ENCODE data around the gene EIF3B.
"Not testable (repeated sequence)": the region's sequence is repeated elsewhere in the genome, so short reads cannot be mapped to it uniquely, and the experiment has no call there.

The EIF3B gene

GRCh38 chr7:2330493-2330892 lies 24.1 kb upstream of the EIF3B start:
- ATAC-seq (ENCODE audit: low read depth) (no peak), DNase-seq (ENCODE audit: low spot score) (no peak)
- Histone ChIP-seq H3K4me3 (ENCODE audit: severe bottlenecking) (no peak overlapping the region), H3K27ac (ENCODE audit: poor library complexity, severe bottlenecking) (no peak overlapping the region), H3K9me3 (ENCODE audit: severe bottlenecking) (no peaks in the 10 kb centered on the region), H3K4me1 (ENCODE audit: insufficient read depth, poor library complexity, severe bottlenecking) (no peaks in the 10 kb centered on the region), H3K27me3 (ENCODE audit: insufficient read depth, poor library complexity, severe bottlenecking) (no peaks in the 10 kb centered on the region), H3K36me3 (ENCODE audit: low read depth) (no peaks in the 10 kb centered on the region)
- TF ChIP-seq CTCF (IDR thresholded peaks at IDR 0.05; ENCODE audit: poor library complexity, severe bottlenecking), result no peak

GRCh38 chr7:2331707-2332106 lies 22.9 kb upstream of the EIF3B start:
- Histone ChIP-seq H3K27me3 (ENCODE audit: insufficient read depth, poor library complexity, severe bottlenecking) (no peaks in the 10 kb centered on the region), H3K36me3 (ENCODE audit: low read depth) (no peaks in the 10 kb centered on the region), H3K4me3 (ENCODE audit: severe bottlenecking) (no peak overlapping the region), H3K4me1 (ENCODE audit: insufficient read depth, poor library complexity, severe bottlenecking) (no peaks in the 10 kb centered on the region), H3K27ac (ENCODE audit: poor library complexity, severe bottlenecking) (no peak overlapping the region), H3K9me3 (ENCODE audit: severe bottlenecking) (no peaks in the 10 kb centered on the region)
- no peak for TF ChIP-seq CTCF (IDR thresholded peaks at IDR 0.05; ENCODE audit: poor library complexity, severe bottlenecking)
- no peak for DNase-seq (ENCODE audit: low spot score)
- no peak for ATAC-seq (ENCODE audit: low read depth)

- DNase-seq (ENCODE audit: low spot score); H3K4me3 ChIP-seq (ENCODE audit: severe bottlenecking); H3K27ac ChIP-seq (ENCODE audit: poor library complexity, severe bottlenecking); H3K36me3 ChIP-seq (ENCODE audit: low read depth); ATAC-seq (ENCODE audit: low read depth); H3K9me3 ChIP-seq (ENCODE audit: severe bottlenecking); H3K27me3 ChIP-seq (ENCODE audit: insufficient read depth, poor library complexity, severe bottlenecking); H3K4me1 ChIP-seq (ENCODE audit: insufficient read depth, poor library complexity, severe bottlenecking): not testable (repeated sequence)
Observed at GRCh38 chr7:2332606-2333231, 21.9 kb upstream of the EIF3B start.

GRCh38 chr7:2336626-2337299 lies 17.9 kb upstream of the EIF3B start:
- DNase-seq (ENCODE audit: low spot score) (no peak), ATAC-seq (ENCODE audit: low read depth) (no peak)
- no peaks in the 10 kb centered on the region for H3K9me3 ChIP-seq (ENCODE audit: severe bottlenecking)
- H3K27ac ChIP-seq (ENCODE audit: poor library complexity, severe bottlenecking), result no peak overlapping the region
- no peak overlapping the region for H3K4me3 ChIP-seq (ENCODE audit: severe bottlenecking)
- no peaks in the 10 kb centered on the region for H3K4me1 ChIP-seq (ENCODE audit: insufficient read depth, poor library complexity, severe bottlenecking)
- no peak for TF ChIP-seq CTCF (IDR thresholded peaks at IDR 0.05; ENCODE audit: poor library complexity, severe bottlenecking)
- H3K36me3 ChIP-seq (ENCODE audit: low read depth), result no peaks in the 10 kb centered on the region
- H3K27me3 ChIP-seq (ENCODE audit: insufficient read depth, poor library complexity, severe bottlenecking), result no peaks in the 10 kb centered on the region

GRCh38 chr7:2347351-2348063 lies 7.1 kb upstream of the EIF3B start:
- H3K4me1 ChIP-seq (ENCODE audit: insufficient read depth, poor library complexity, severe bottlenecking); DNase-seq (ENCODE audit: low spot score); H3K9me3 ChIP-seq (ENCODE audit: severe bottlenecking); H3K27ac ChIP-seq (ENCODE audit: poor library complexity, severe bottlenecking); H3K4me3 ChIP-seq (ENCODE audit: severe bottlenecking); H3K27me3 ChIP-seq (ENCODE audit: insufficient read depth, poor library complexity, severe bottlenecking); H3K36me3 ChIP-seq (ENCODE audit: low read depth): not testable (repeated sequence)
- ATAC-seq (ENCODE audit: low read depth), result peak; percentile 14; the same call in 1 of the 3 replicates

All from RWPE2 (cell line).